ENCODE results near the gene TPMT. TPM values are rescaled to one million over a fixed set of nuclear protein-coding genes. Genes with fewer than 3 reads are reported as not detected.

TPMT gene
- total and polyA plus RNA-seq, 2 of the 13 experiments (the other 11 are each of a cell fraction or from before 2014, with no cell fraction given): 11.1 to 22.8 TPM

GRCh38 chr6:18099511-18099910, 55.4 kb downstream of the TPMT start (continued):
- no peak for TF ChIP-seq CSRNP2 (CRISPR knock-in tag; conservative IDR thresholded peaks at IDR 0.05; ENCODE audit: low read depth)

GRCh38 chr6:18096423-18096822, 58.5 kb downstream of the TPMT start:
- Histone ChIP-seq H4K20me1 (ENCODE audit: insufficient read depth, low read length) (no peaks in the 10 kb centered on the region), H3K79me2 (ENCODE audit: insufficient read depth, low read length) (no peaks in the 10 kb centered on the region), H3K9ac (ENCODE audit: insufficient read depth, low read depth, low read length) (no peak overlapping the region), H3K27ac (ENCODE audit: extremely low read length, insufficient read depth, low read length) (no peak overlapping the region), H3K27me3 (ENCODE audit: control insufficient read depth in 1 of 2, insufficient read depth in 2 of 2, low read length in 2 of 2) (no peaks in the 10 kb centered on the region), H3K4me2 (ENCODE audit: low read depth, low read length) (no peak overlapping the region), H3K9me3 (ENCODE audit: low read length) (no peaks in the 10 kb centered on the region), H3K4me1 (ENCODE audit: insufficient read depth, low read length) (no peaks in the 10 kb centered on the region), H2AFZ (ENCODE audit: low read length) (no peak overlapping the region), H3K36me3 (replicated peaks in 1 of 2; ENCODE audit: control insufficient read depth in 1 of 2, insufficient read depth in 2 of 2, low read length in 2 of 2) (no peaks in the 10 kb centered on the region), H3K4me3 (replicated peaks in 1 of 3; ENCODE audit: insufficient read depth in 1 of 3, low read depth in 2 of 3, low read length in 3 of 3) (no peak overlapping the region)
- in situ Hi-C loops (cut with HindIII; ENCODE audit: extremely low pct_ligation_motif_present, low pct_unique_long_range_greater_than_20kb): no loop called here
- no peak for FAIRE-seq
- no TSS peak for BruUV-seq (replicated peaks)
- WGBS (ENCODE audit: low lambda C conversion rate): 9% methylated on average over 3 of the region's 3 CpGs
- no peak for DNase-seq (ENCODE audit: low spot score)
- CTCF ChIA-PET (ENCODE audit: low intra/inter-chr PET ratio, low total read pairs): no interaction called here
- POLR2A ChIA-PET: no interaction called here
- intact Hi-C loops (cut with micrococcal nuclease; ENCODE audit: unreplicated experiment): no loop called here
- ATAC-seq: no peak
- TF ChIP-seq HNRNPH1 (optimal IDR thresholded peaks at IDR 0.05; ENCODE audit: low read depth, low read length): no peak
- TF ChIP-seq ZUFSP (CRISPR knock-in tag; IDR thresholded peaks at IDR 0.05; ENCODE audit: borderline replicate concordance): no peak
- TF ChIP-seq ZBTB40 (IDR thresholded peaks at IDR 0.05): peak; percentile 34; the same call in 1 of the 2 replicates
- TF ChIP-seq ZBTB40 (CRISPR knock-in tag; IDR thresholded peaks at IDR 0.05): no peak; the same call in 1 of the 2 replicates

Data from HepG2 (cell line).